MM.1S (cell line): Measurements from ENCODE around the gene PGGT1B.

Experiments used
- DNase-seq: peaks from one replicate; pipeline ENCODE4 v3.0.0-alpha.2; 2015
- H2AFZ ChIP-seq: fragments of 300-600 bp; sonication (generic); 2 replicates; pipeline ENCODE4 v1.6.0; 2016; ENCODE audit warnings: antibody characterized with exemption, low read length
- H3F3A ChIP-seq: fragments of 300-600 bp; sonication (generic); 2 replicates; pipeline ENCODE4 v1.6.1; 2016; ENCODE audit warnings: mild to moderate bottlenecking, antibody characterized with exemption, low read length, moderate library complexity, mixed read lengths; ENCODE audit not compliant: insufficient read depth
- H3K27ac ChIP-seq: fragments of 300-600 bp; sonication (generic); 2 replicates; pipeline ENCODE4 v1.5.1; 2016; ENCODE audit warnings: mild to moderate bottlenecking, low read length
- H3K27me3 ChIP-seq: fragments of 300-600 bp; sonication (generic); replicated peaks from 2 replicates; pipeline ENCODE4 v1.6.0; 2016; ENCODE audit warnings: low read length; ENCODE audit not compliant: insufficient read depth
- H3K36me3 ChIP-seq: fragments of 300-600 bp; sonication (generic); replicated peaks from 2 replicates; pipeline ENCODE4 v1.6.1; 2016; ENCODE audit warnings: mild to moderate bottlenecking, low read length, mixed read lengths; ENCODE audit not compliant: insufficient read depth
- H3K4me1 ChIP-seq: fragments of 300-600 bp; sonication (generic); 2 replicates; pipeline ENCODE4 v1.6.1; 2016; ENCODE audit warnings: low read length, mixed read lengths
- H3K4me2 ChIP-seq: fragments of 300-600 bp; sonication (generic); 2 replicates; pipeline ENCODE4 v1.6.0; 2016; ENCODE audit warnings: low read depth, low read length
- H3K4me3 ChIP-seq: fragments of 300-600 bp; sonication (generic); 2 replicates; pipeline ENCODE4 v1.5.1; 2016; ENCODE audit warnings: low read length, mixed read lengths
- H3K79me2 ChIP-seq: fragments of 300-600 bp; sonication (generic); 2 replicates; pipeline ENCODE4 v1.6.1; 2016; ENCODE audit warnings: mixed run types, low read length, mixed read lengths
- H3K9ac ChIP-seq: fragments of 300-600 bp; sonication (generic); 2 replicates; pipeline ENCODE4 v1.6.1; 2016; ENCODE audit warnings: low read length, mixed read lengths
- H3K9me2 ChIP-seq: fragments of 300-600 bp; sonication (generic); replicated peaks from 2 replicates; pipeline ENCODE4 v1.6.1; 2016; ENCODE audit warnings: mild to moderate bottlenecking, low read length, mixed read lengths; ENCODE audit not compliant: insufficient read depth
- H3K9me3 ChIP-seq: fragments of 300-600 bp; sonication (generic); replicated peaks from 2 replicates; pipeline ENCODE4 v1.6.1; 2016; ENCODE audit warnings: mild to moderate bottlenecking, low read length, mixed read lengths; ENCODE audit not compliant: insufficient read depth
- H4K20me1 ChIP-seq: fragments of 300-600 bp; sonication (generic); 2 replicates; pipeline ENCODE4 v1.6.1; 2016; ENCODE audit warnings: mild to moderate bottlenecking, low read length, moderate library complexity, mixed read lengths; ENCODE audit not compliant: insufficient read depth
- EZH2 ChIP-seq: fragments of 300-600 bp; sonication (generic); optimal IDR thresholded peaks from 2 replicates; pipeline ENCODE3; 2017; ENCODE audit warnings: low read depth, mild to moderate bottlenecking, antibody characterized with exemption, low read length, mixed read lengths
- EZH2phosphoT487 ChIP-seq: fragments of 300-600 bp; sonication (generic); IDR thresholded peaks from 2 replicates; pipeline ENCODE4 v1.6.1; 2018; ENCODE audit warnings: antibody characterized with exemption, low read length
- TF ChIP-seq, protein P1 (sequence below): fragments of 300-600 bp; sonication (generic); IDR thresholded peaks from 2 replicates; pipeline ENCODE4 v1.5.1; 2016; ENCODE audit warnings: antibody characterized with exemption, low read length, mixed read lengths

PGGT1B gene

GRCh38 chr5:115165790-115166189 lies 96.9 kb downstream of the PGGT1B start:
- peaks cover 3% of the 10 kb centered on the region; the same call in 1 of the 2 replicates for H3K79me2 ChIP-seq
- no peak overlapping the region for H2AFZ ChIP-seq
- H3K4me2 ChIP-seq = no peak overlapping the region
- no peaks in the 10 kb centered on the region for H3K36me3 ChIP-seq
- no peaks in the 10 kb centered on the region for H3K9me2 ChIP-seq
- H4K20me1 ChIP-seq = no peaks in the 10 kb centered on the region
- 0 out of 2 replicates have a peak, but pooled peaks cover 2% of the 10 kb centered on the region for H3F3A ChIP-seq
- TF ChIP-seq EZH2phosphoT487 (no peak), EZH2 (no peak)
- TF ChIP-seq, protein P1, sequence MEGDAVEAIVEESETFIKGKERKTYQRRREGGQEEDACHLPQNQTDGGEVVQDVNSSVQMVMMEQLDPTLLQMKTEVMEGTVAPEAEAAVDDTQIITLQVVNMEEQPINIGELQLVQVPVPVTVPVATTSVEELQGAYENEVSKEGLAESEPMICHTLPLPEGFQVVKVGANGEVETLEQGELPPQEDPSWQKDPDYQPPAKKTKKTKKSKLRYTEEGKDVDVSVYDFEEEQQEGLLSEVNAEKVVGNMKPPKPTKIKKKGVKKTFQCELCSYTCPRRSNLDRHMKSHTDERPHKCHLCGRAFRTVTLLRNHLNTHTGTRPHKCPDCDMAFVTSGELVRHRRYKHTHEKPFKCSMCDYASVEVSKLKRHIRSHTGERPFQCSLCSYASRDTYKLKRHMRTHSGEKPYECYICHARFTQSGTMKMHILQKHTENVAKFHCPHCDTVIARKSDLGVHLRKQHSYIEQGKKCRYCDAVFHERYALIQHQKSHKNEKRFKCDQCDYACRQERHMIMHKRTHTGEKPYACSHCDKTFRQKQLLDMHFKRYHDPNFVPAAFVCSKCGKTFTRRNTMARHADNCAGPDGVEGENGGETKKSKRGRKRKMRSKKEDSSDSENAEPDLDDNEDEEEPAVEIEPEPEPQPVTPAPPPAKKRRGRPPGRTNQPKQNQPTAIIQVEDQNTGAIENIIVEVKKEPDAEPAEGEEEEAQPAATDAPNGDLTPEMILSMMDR = no peak
- H3K27ac ChIP-seq = no peak overlapping the region
- H3K27me3 ChIP-seq = no peaks in the 10 kb centered on the region
- H3K4me1 ChIP-seq = peaks cover 7% of the 10 kb centered on the region; the same call in 1 of the 2 replicates
- no peak overlapping the region for H3K4me3 ChIP-seq
- DNase-seq = no peak
- no peaks in the 10 kb centered on the region for H3K9me3 ChIP-seq
- no peak overlapping the region for H3K9ac ChIP-seq

GRCh38 chr5:115160975-115161475 lies 101.7 kb downstream of the PGGT1B start:
- Histone ChIP-seq H3K27me3 (no peaks in the 10 kb centered on the region), H3K27ac (no peak overlapping the region), H3K4me3 (no peak overlapping the region), H4K20me1 (no peaks in the 10 kb centered on the region), H3K36me3 (no peaks in the 10 kb centered on the region), H3K9me3 (no peaks in the 10 kb centered on the region), H2AFZ (no peak overlapping the region), H3K4me2 (no peak overlapping the region), H3K79me2 (no peaks in the 10 kb centered on the region), H3K9me2 (no peaks in the 10 kb centered on the region), H3K4me1 (no peaks in the 10 kb centered on the region), H3F3A (no peaks in the 10 kb centered on the region), H3K9ac (no peak overlapping the region)
- TF ChIP-seq EZH2 (no peak), EZH2phosphoT487 (no peak)
- TF ChIP-seq, protein P1 = no peak
- no peak for DNase-seq
